ENCODE measurements around the gene ELL2.

Gene ELL2

GRCh38 chr5:95962475-95962773 lies 773 bp upstream of the ELL2 start:
- TF ChIP-seq, protein P1, sequence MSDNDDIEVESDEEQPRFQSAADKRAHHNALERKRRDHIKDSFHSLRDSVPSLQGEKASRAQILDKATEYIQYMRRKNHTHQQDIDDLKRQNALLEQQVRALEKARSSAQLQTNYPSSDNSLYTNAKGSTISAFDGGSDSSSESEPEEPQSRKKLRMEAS (IDR thresholded peaks at IDR 0.05; ENCODE audit: low read depth, low read length) = no peak
- TF ChIP-seq MYC (IDR thresholded peaks at IDR 0.05; ENCODE audit: low read depth, low read length) (no peak), POLR2A (IDR thresholded peaks at IDR 0.05; ENCODE audit: extremely low read depth, insufficient read length) (no peak)
- TF ChIP-seq, protein P2, sequence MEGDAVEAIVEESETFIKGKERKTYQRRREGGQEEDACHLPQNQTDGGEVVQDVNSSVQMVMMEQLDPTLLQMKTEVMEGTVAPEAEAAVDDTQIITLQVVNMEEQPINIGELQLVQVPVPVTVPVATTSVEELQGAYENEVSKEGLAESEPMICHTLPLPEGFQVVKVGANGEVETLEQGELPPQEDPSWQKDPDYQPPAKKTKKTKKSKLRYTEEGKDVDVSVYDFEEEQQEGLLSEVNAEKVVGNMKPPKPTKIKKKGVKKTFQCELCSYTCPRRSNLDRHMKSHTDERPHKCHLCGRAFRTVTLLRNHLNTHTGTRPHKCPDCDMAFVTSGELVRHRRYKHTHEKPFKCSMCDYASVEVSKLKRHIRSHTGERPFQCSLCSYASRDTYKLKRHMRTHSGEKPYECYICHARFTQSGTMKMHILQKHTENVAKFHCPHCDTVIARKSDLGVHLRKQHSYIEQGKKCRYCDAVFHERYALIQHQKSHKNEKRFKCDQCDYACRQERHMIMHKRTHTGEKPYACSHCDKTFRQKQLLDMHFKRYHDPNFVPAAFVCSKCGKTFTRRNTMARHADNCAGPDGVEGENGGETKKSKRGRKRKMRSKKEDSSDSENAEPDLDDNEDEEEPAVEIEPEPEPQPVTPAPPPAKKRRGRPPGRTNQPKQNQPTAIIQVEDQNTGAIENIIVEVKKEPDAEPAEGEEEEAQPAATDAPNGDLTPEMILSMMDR (IDR thresholded peaks at IDR 0.05; ENCODE audit: low read depth, low read length) = no peak
- no peak for DNase-seq (ENCODE audit: low read depth)
- peak overlapping the region; percentile 72 for H3K4me3 ChIP-seq (ENCODE audit: low read depth, low read length)

DNA sequence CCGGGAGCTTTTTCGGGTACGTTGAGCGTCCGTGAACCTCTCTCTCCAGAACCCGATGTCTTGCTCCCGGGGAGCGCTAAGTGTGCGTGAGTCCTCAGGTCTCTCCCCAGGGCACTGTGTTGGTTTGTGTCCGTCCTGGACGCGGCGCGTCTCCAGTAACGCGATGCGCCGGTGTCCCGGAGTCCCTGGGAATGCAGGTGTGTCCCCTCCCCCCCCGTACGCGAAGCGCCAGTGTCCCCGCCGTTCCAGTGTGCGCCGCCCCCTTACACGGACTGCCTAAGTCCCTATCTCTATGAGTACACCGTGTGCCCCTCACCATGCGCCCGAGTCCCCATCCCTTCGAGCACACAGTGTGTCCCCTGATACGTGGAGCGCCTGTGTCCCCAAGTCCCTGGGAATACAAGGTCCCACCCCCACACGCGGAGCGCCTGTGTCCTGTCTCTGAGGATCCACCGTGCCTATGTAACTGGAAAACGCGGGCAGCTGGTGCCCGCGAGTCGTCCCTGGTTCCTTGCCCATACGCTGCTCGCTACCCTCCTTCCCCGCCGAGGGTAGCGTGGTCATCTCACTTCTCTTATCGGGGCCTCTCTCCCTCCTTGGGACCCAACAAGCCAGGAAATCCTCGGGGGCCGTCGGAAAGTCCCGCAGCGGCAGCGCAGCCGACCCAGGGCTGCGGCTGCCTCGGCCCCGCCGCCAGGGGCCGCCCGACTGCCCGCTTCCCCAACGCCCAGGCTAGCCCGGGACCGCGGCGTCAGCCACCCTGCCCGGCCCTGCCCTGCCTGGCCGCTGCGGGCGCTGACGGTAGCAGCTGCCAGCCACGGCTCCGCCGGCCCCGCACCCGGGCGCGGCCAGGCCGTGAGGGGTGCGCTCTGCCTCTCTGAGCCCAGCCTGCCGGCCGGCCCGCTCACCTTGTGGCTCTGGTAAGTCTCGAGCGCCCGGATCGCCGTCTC lies 709 bp downstream of the ELL2 start:
- peak overlapping the region; percentile 63 for H3K4me3 ChIP-seq (ENCODE audit: low read depth, low read length)
- DNase-seq (ENCODE audit: low read depth) = peak; percentile 87
- no peak for TF ChIP-seq POLR2A (IDR thresholded peaks at IDR 0.05; ENCODE audit: extremely low read depth, insufficient read length)
- TF ChIP-seq, protein P1 (IDR thresholded peaks at IDR 0.05; ENCODE audit: low read depth, low read length) = no peak
- TF ChIP-seq MYC (IDR thresholded peaks at IDR 0.05; ENCODE audit: low read depth, low read length) = 0 out of 2 replicates have a peak, but pooled peaks have one; percentile 28
- TF ChIP-seq, protein P2 (IDR thresholded peaks at IDR 0.05; ENCODE audit: low read depth, low read length) = peak; percentile 29

GRCh38 chr5:95959888-95960666 lies 1.6 kb downstream of the ELL2 start:
- peak overlapping the region; percentile 63 for H3K4me3 ChIP-seq (ENCODE audit: low read depth, low read length)
- DNase-seq (ENCODE audit: low read depth) = peak; percentile 19
- TF ChIP-seq MYC (IDR thresholded peaks at IDR 0.05; ENCODE audit: low read depth, low read length) (no peak), POLR2A (IDR thresholded peaks at IDR 0.05; ENCODE audit: extremely low read depth, insufficient read length) (no peak)
- TF ChIP-seq, protein P1 (IDR thresholded peaks at IDR 0.05; ENCODE audit: low read depth, low read length) = no peak
- TF ChIP-seq, protein P2 (IDR thresholded peaks at IDR 0.05; ENCODE audit: low read depth, low read length) = no peak

GRCh38 chr5:95959051-95959887 lies 2.4 kb downstream of the ELL2 start:
- DNase-seq (ENCODE audit: low read depth) = no peak
- TF ChIP-seq POLR2A (IDR thresholded peaks at IDR 0.05; ENCODE audit: extremely low read depth, insufficient read length) (no peak), MYC (IDR thresholded peaks at IDR 0.05; ENCODE audit: low read depth, low read length) (no peak)
- TF ChIP-seq, protein P2 (IDR thresholded peaks at IDR 0.05; ENCODE audit: low read depth, low read length) = no peak
- TF ChIP-seq, protein P1 (IDR thresholded peaks at IDR 0.05; ENCODE audit: low read depth, low read length) = no peak
- no peak overlapping the region for H3K4me3 ChIP-seq (ENCODE audit: low read depth, low read length)

DNA sequence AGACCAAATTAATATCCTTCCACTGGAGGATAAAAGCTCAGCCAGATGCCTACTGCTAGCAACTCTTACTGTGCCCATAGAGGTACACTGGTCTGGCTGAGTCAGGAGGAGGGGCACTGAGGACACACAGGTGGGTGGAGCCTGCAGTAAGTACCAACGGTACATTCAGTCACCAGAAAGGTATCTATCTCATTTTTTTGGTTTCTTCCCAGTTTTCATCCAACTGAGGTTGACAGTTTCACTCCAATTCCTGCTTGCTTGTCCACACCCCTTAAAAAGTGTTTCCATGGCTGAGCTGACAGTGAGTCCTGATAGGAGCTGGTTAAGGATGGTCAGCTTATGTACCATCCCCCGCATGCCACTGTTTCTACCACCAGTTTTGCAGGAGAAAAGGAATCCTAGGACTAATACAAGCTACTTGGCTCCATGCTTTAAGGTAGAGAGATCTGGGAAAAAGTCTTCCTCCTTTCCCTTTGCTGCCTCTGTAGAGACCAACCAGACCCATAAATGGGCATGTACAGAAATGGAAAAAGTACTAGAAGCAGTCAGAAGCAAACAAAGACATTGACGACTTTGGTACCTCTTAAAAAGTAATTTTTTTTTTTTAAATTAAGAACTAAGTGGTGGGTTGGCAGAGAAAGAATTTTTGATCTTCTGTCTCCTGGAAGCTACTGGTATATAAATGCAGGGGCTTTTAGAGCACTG lies 3.2 kb downstream of the ELL2 start:
- TF ChIP-seq, protein P1 (IDR thresholded peaks at IDR 0.05; ENCODE audit: low read depth, low read length) = no peak
- TF ChIP-seq POLR2A (IDR thresholded peaks at IDR 0.05; ENCODE audit: extremely low read depth, insufficient read length) (no peak), MYC (IDR thresholded peaks at IDR 0.05; ENCODE audit: low read depth, low read length) (no peak)
- TF ChIP-seq, protein P2 (IDR thresholded peaks at IDR 0.05; ENCODE audit: low read depth, low read length) = no peak
- no peak for DNase-seq (ENCODE audit: low read depth)
- no peak overlapping the region for H3K4me3 ChIP-seq (ENCODE audit: low read depth, low read length)

All from NB4 (cell line).